ENCODE measurements around the gene MICB. TPM values are rescaled to one million over a fixed set of nuclear protein-coding genes. Genes with fewer than 3 reads are reported as not detected.

Gene MICB
- total and polyA plus RNA-seq, 9 donors: 0.48 to 10.6 (median 1.3) TPM

- Histone ChIP-seq H3K36me3 (no peaks in the 10 kb centered on the region), H3K9me3 (no peaks in the 10 kb centered on the region), H3K27me3 (no peaks in the 10 kb centered on the region), H3K4me3 (no peak overlapping the region), H3K4me1 (ENCODE audit: insufficient read depth) (peaks cover 7% of the 10 kb centered on the region), H3K27ac (no peak overlapping the region)
- WGBS, 3 donors: 87% methylated on average over 24 of the region's 24 CpGs
- intact Hi-C loops (cut with DNase I): no loop called here
- no peak for DNase-seq
- TF ChIP-seq CTCF (IDR thresholded peaks at IDR 0.05) (no peak), EP300 (IDR thresholded peaks at IDR 0.05) (no peak), POLR2A (IDR thresholded peaks at IDR 0.05) (no peak)
Measured at GRCh38 chr6:31534521-31535040, 36.6 kb downstream of the MICB start.

GRCh38 chr6:31535538-31536324 is 37.8 kb downstream of the MICB start:
- no peak for DNase-seq

GRCh38 chr6:31538805-31539400 is 41.0 kb downstream of the MICB start:
- no peak overlapping the region for H3K27ac ChIP-seq
- peaks cover 11% of the 10 kb centered on the region for H3K4me1 ChIP-seq (ENCODE audit: insufficient read depth)
- DNase-seq: no peak
- 39 to 53% (median 44%) methylated on average over 6 of the region's 6 CpGs for WGBS, 3 donors
- no peak overlapping the region for H3K4me3 ChIP-seq
- no peaks in the 10 kb centered on the region for H3K27me3 ChIP-seq
- no peaks in the 10 kb centered on the region for H3K36me3 ChIP-seq
- H3K9me3 ChIP-seq: no peaks in the 10 kb centered on the region
- TF ChIP-seq CTCF (IDR thresholded peaks at IDR 0.05) (no peak), POLR2A (IDR thresholded peaks at IDR 0.05) (no peak), EP300 (IDR thresholded peaks at IDR 0.05) (no peak)
- intact Hi-C loops (cut with DNase I): no loop called here

More at GRCh38 chr6:31535538-31536324, 37.8 kb downstream of the MICB start:
- no peaks in the 10 kb centered on the region for H3K27me3 ChIP-seq
- intact Hi-C loops (cut with DNase I): no loop called here
- no peaks in the 10 kb centered on the region for H3K9me3 ChIP-seq
- H3K36me3 ChIP-seq: no peaks in the 10 kb centered on the region
- no peak for TF ChIP-seq EP300 (IDR thresholded peaks at IDR 0.05)
- TF ChIP-seq POLR2A (IDR thresholded peaks at IDR 0.05): no peak
- no peak for TF ChIP-seq CTCF (IDR thresholded peaks at IDR 0.05)
- H3K27ac ChIP-seq: no peak overlapping the region
- no peak overlapping the region for H3K4me3 ChIP-seq
- WGBS, 3 donors: 19 to 74% (median 27%) methylated on average over 2 of the region's 2 CpGs
- H3K4me1 ChIP-seq (ENCODE audit: insufficient read depth): peaks cover 11% of the 10 kb centered on the region

- 4 to 7% (median 7%) methylated on average over 4 of the region's 4 CpGs for WGBS, 3 donors
- no peaks in the 10 kb centered on the region for H3K36me3 ChIP-seq
- no peaks in the 10 kb centered on the region for H3K27me3 ChIP-seq
- peak overlapping the region; percentile 63 for H3K4me3 ChIP-seq
- no peaks in the 10 kb centered on the region for H3K9me3 ChIP-seq
- no peak for DNase-seq
- no peak for TF ChIP-seq POLR2A (IDR thresholded peaks at IDR 0.05)
- no peak for TF ChIP-seq CTCF (IDR thresholded peaks at IDR 0.05)
- TF ChIP-seq EP300 (IDR thresholded peaks at IDR 0.05): no peak
- H3K27ac ChIP-seq: peak overlapping the region; percentile 80 to 97
- H3K4me1 ChIP-seq (ENCODE audit: insufficient read depth): peaks cover 11% of the 10 kb centered on the region
- intact Hi-C loops (cut with DNase I): loop anchor here in 2 of 4 donors (10.0 kb wide), 2 partner anchors 74 to 294 kb away; partner anchors contain the start of gene AIF1 (in 1 of the 2)
Measured at GRCh38 chr6:31540640-31541039, 42.7 kb downstream of the MICB start.
